Coronary artery (tissue), 2 donors: ENCODE data around the gene GPR55.

Source experiments
- DNase-seq: peaks from one replicate; pipeline ENCODE4 v3.0.0-alpha.2; 2017; ENCODE audit warnings: low spot score
- H3K27ac ChIP-seq, 2 donors: fragments of 200-600 bp; sonication (generic); one replicate each; pipeline ENCODE4 v1.5.1; 2016 to 2019
- H3K4me3 ChIP-seq: fragments of 200-600 bp; sonication (generic); 2 replicates; pipeline ENCODE4 v1.5.1; 2016; ENCODE audit warnings: mild to moderate bottlenecking, moderate library complexity
- CTCF ChIP-seq: fragments of 200-600 bp; sonication (generic); IDR thresholded peaks from one replicate; pipeline ENCODE4 v1.5.1; 2019; ENCODE audit warnings: antibody characterized with exemption

GPR55 gene

GRCh38 chr2:230949966-230950873 lies 25.2 kb upstream of the GPR55 start:
- Histone ChIP-seq H3K27ac (no peak overlapping the region), H3K4me3 (no peak overlapping the region)
- TF ChIP-seq CTCF: no peak
- DNase-seq: no peak

GRCh38 chr2:230947908-230948365 lies 22.9 kb upstream of the GPR55 start:
- H3K4me3 ChIP-seq: no peak overlapping the region
- no peak overlapping the region for H3K27ac ChIP-seq
- TF ChIP-seq CTCF: no peak
- DNase-seq: no peak

DNA sequence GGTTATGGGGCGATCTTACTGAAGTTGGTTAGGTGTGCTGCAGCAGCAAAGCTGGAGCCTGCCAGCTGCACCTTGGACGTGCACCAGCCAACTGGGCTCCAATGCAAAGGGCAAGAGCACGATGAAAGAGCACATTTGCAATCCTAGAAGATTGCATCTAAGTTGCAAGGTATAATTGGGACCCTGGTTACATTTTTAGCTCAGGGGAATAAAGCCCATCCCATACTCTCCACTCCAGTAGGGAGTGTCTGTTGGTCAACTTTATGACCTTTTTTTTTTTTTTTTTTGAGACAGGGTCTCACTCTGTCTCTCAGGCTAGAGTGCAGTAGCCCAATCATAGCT lies 22.2 kb upstream of the GPR55 start:
- TF ChIP-seq CTCF: no peak
- Histone ChIP-seq H3K27ac (no peak overlapping the region), H3K4me3 (no peak overlapping the region)
- no peak for DNase-seq

DNA sequence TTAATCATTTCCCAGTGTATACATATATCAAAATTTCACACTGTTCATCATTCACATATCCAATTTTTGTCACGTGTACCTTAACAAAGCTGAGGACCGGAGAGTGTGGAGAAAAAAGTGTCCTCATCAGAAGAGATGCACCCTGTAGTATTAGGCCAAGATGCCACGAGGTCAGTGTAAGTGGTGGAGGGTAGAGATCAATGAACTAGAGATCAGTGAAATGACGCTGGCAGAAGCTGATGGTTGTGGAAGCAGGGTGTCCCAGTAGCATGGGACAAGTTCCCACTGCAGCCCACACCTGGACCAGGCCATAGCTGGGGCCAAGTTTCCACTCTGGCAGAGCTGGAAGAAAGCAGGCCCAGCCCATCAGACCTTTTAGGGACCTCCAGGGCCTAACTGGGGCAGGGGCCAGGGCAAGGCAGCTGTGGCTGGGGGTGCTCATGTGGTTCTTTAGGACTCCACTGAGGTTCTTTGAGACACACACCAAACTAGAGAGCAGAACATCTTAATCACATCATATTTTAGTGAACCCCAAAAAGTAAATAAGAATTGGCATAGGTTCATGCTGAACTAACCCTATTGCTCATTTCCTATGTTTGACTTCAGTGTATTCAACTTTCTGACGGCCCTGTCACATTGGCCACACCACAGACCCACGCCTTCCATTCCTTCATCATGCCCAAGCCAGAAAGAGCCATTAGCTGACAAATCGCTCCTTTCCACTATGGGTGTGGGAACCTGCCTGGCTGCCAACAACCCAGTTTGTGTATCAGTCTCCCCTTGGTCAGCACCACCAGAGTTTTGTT lies 21.6 kb upstream of the GPR55 start:
- TF ChIP-seq CTCF: no peak
- Histone ChIP-seq H3K4me3 (no peak overlapping the region), H3K27ac (no peak overlapping the region)
- no peak for DNase-seq

DNA sequence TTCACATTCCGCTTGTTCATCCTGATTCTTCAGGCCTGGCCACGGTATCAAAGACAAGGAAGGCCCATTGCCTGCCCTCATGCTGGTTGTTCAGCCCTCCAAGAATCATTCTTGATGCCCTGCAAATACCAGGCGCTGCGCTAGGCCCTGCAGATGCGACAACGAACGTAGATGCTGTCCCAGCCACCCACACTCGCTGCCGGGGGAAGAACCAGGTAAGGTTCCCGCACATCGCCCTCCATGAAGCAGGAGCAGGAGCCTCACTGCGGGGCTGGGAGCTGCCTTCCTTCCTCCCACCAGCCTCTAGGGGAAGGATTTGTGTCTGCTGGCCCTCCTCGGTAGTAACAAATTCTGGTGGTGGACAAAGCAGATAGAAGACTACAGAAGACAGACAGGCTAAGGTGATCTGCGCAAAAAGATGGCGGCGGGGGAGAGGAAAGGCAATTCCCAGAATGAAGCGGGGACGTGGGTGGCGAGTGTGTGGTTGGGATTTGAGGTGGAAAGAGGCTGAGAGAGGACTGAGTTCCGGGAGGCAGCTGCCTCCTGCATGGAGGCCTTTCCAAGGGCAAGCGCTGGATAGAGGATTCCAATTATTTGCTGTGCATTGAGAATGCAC lies 19.8 kb upstream of the GPR55 start:
- no peak overlapping the region for H3K27ac ChIP-seq
- no peak overlapping the region for H3K4me3 ChIP-seq
- no peak for DNase-seq
- no peak for TF ChIP-seq CTCF

- Histone ChIP-seq H3K27ac (no peak overlapping the region), H3K4me3 (no peak overlapping the region)
- DNase-seq: peak; percentile 52
- no peak for TF ChIP-seq CTCF
Measured at GRCh38 chr2:230944123-230944653, 19.1 kb upstream of the GPR55 start.
